GM21526 (cell line): ENCODE data around the gene MRPS34.

ENCODE experiments used
- ATAC-seq: cut with Tn5 transposase; IDR thresholded peaks from one replicate; pipeline ENCODE4 v1.9.1; 2021; ENCODE audit warnings: moderate library complexity; ENCODE audit not compliant: unreplicated experiment, low FRiP score

Gene MRPS34

GRCh38 chr16:1771188-1771863 lies 1.6 kb downstream of the MRPS34 start, which contains the start of gene NME3:
TSS of gene NME3 (minus strand) at chr16:1771543. CDS start at chr16:1771534, 9 bp downstream.
- no peak for ATAC-seq

DNA sequence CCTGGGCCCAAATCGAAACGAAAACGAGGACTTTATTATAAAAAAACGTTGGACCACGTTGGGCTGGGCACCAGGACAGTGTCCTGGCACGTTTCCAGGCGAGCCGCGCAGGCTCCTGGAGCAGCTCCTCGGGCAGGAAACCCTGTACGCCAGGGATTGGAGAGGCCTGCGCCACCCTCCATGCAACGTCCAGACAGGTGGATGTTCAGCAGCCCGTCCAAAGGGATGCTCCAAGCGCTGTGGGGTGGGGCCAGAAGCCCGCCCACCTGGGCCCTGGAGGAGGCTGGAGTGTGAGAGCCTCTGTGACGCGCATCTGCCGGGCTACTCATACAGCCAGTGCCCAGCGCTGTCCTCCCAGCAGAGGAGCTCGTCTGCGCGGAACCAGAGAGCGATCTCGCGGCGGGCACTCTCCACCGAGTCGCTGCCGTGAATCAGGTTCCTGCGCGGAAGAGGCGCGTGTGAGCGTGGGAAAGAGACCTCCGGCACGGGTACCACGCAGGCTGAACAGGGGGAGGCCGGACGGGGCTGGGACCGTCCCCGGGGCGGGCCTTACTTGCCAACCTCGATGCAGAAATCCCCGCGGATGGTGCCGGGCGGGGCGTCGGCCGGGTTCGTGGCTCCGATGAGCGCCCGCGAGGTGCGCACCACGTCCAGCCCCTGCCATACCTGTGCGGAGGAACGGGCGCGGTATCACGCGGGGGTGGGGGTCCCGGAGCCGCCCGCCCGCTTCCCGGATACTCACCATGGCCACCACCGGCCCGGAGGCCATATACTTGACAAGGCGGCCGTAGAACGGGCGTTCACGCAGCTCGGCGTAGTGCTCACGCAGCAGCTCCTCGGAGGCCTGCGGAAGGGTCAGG lies 2.4 kb downstream of the MRPS34 start:
- no peak for ATAC-seq

DNA sequence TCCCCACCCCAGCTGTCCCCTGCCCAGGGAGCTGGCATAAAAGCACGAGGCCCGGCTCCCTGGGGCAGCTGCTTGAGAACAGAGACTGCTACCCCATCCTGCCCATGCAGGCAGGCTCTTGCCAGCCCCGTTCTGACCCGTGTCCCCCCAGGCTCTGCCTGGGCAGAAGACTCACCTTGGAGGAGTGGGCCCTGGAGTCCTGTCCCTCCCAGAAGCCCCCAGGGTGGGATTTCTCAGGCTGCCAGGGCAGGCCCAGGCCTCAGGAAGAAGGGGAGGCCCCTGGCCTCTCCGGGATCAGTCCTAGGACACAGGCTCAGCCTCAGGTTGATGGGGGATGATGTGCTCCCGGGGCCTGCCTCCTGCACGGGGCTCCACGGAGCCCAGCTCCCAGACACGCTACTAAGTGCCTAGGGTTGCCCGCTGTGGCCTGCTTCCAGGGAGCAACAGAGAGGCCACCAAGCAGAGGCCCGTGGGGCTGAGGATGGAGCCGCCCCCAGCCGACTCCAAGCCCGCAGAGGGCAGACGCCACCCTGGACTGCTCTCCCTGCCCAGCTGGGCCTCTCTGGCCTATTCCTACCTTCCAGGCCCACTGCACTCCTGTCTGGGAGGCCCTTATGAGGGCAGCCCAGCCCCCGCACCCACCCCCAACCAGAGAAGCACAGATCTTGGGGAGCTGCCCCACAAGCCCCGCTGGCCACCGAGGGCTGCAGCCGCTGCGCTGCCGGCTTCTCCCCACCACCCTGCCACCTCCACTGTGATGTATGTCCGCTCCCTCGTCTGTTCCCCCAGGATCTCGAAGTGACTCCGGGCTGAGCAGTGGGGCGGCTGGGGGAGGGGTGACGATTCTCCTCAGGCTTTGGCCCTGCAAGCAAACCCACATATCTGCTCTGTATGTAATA lies 3.3 kb downstream of the MRPS34 start:
- ATAC-seq = no peak

DNA sequence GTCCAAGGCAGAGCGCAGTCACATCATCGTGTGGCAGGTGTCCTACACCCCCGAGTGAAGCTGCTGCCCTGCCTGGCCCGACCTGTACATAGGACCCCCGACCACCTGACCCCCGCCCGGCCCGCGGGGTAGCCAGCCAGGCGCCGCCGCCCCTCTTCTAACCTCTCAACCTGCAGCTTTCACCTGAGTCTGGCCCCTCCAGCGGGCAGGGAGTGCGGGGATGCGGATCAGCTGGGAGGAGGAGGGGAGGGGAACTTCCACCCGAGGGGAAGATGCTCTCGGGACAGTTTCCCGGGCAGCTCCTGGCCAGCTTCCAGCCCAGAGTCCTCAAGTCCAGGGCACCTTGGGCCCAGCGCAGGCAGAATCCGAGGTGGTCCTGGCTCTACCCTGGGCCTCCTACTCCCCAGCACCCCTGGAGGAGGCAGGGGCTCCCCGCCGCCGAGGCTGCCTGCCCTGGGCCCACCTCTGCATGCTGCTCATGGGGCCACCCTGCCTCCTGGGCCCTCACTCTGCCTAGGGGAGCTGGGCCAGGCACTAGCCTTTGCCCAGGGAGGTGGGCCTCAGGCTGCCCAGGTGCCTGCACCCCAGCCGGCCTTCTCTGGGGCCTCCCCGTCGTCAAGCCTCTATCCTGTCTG lies 4.0 kb downstream of the MRPS34 start:
- ATAC-seq = no peak

DNA sequence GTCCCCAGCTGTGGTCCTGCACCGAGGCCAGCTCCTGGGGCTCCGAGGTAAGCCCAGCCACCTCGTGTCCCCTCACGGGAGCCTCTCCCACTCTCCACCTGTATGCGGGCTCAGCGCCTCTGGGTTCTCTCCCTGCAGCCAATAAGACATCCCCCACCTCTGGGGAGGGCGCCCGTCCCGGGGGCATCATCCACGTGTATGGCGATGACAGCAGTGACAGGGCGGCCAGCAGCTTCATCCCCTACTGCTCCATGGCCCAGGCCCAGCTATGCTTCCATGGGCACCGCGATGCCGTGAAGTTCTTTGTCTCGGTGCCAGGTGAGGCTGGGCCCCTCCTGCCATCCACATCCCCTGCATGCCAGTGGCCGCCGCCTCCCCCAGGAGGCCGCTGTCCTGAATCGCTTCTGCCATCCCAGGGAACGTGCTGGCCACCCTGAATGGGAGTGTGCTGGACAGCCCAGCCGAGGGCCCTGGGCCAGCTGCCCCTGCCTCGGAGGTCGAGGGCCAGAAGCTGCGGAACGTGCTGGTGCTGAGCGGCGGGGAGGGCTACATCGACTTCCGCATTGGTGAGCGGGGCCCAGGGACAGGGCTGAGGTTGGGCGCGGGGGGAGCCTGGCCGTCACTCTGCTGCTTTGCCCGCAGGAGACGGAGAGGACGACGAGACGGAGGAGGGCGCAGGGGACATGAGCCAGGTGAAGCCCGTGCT lies 4.7 kb downstream of the MRPS34 start:
- ATAC-seq = no peak

- no peak for ATAC-seq
Observed at GRCh38 chr16:1767116-1767994, 5.6 kb downstream of the MRPS34 start.

GRCh38 chr16:1766701-1767100 lies 6.2 kb downstream of the MRPS34 start:
- no peak for ATAC-seq

DNA sequence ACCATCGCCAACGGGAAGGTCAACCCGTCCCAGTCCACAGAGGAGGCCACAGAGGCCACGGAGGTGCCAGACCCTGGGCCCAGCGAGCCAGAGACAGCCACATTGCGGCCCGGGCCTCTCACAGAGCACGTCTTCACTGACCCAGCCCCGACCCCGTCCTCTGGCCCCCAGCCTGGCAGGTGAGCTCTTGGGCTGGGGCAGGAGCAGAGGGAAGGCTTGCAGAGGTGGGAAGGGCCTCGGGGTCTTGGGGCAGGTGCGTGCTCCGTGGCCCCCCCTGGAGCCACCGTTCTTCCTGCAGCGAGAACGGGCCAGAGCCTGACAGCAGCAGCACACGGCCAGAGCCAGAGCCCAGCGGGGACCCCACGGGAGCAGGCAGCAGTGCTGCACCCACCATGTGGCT lies 6.7 kb downstream of the MRPS34 start:
- ATAC-seq = no peak

GRCh38 chr16:1765826-1766225 lies 7.1 kb downstream of the MRPS34 start:
- ATAC-seq = no peak

GRCh38 chr16:1764971-1765370 lies 8.0 kb downstream of the MRPS34 start:
- ATAC-seq = no peak

DNA sequence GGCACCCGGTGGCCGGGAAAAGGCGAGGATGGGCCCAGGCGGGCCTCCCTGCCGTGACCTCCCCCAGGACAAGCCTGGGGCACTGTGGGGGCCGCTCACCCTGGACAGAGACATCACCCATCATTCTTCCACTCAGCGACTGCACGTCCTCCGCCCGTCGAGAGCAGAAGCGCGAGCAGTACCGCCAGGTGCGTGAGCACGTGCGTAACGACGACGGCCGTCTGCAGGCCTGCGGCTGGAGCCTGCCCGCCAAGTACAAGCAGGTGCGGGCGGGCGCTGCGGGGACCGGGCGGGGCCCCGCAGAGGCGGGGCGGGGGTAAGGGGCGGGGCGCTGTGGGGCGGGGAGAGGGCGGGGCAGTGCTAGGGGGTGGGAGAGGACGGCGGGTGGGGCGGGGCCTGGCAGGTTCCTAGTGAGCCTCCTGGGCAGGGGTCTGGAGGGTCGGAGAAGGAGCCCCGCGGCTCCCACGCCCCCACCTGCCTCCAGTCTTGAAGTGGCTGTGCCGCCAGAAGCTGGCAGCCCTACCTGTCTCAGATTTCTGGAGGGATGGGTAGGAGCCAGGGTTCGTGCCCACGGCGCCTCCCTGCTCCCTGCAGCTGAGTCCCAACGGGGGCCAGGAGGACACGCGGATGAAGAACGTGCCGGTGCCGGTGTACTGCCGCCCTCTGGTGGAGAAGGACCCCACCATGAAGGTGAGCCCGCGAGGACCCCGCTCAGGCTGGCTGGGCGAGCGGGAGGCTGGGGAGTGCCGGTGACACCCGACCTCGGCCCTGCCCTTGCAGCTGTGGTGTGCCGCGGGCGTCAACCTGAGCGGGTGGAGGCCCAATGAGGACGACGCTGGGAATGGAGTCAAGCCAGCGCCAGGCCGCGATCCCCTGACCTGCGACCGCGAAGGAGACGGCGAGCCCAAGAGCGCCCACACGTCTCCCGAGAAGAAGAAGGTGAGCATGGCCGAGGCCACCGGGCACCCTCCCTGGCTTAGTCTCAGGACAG lies 9.1 kb downstream of the MRPS34 start:
- ATAC-seq = no peak

GRCh38 chr16:1762879-1763520 lies 9.9 kb downstream of the MRPS34 start:
- ATAC-seq = no peak

DNA sequence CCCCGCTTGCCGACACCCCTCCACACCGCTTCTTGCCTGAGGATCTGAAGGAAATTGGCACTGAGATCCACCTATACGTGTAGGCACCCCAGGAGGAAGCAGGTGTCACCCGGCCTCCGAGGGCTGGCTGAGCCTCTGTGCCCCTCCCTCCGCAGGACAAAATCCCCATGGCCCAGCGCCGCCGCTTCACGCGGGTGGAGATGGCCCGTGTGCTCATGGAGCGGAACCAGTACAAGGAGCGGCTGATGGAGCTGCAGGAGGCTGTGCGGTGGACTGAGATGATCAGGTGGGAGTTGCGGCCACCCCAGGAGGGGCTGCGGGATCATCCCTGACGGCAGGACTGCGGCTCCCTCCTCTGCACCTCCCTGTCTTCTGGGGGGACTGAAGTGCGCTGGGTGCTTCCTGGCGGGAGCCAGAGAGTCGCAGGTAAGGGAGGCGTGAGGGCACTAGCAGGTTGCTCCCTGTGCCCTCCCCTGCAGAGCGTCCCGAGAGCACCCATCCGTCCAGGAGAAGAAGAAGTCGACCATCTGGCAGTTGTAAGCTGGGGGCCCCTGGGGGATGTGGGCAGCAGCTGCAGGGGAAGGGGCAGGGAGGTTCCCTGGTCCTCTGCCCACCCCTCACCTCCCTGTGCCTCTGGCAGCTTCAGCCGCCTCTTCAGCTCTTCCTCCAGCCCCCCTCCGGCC lies 10.6 kb downstream of the MRPS34 start:
- ATAC-seq = no peak

- ATAC-seq = no peak
Observed at GRCh38 chr16:1761751-1762150, 11.2 kb downstream of the MRPS34 start.

GRCh38 chr16:1760911-1761310 lies 12.0 kb downstream of the MRPS34 start:
- ATAC-seq = no peak

DNA sequence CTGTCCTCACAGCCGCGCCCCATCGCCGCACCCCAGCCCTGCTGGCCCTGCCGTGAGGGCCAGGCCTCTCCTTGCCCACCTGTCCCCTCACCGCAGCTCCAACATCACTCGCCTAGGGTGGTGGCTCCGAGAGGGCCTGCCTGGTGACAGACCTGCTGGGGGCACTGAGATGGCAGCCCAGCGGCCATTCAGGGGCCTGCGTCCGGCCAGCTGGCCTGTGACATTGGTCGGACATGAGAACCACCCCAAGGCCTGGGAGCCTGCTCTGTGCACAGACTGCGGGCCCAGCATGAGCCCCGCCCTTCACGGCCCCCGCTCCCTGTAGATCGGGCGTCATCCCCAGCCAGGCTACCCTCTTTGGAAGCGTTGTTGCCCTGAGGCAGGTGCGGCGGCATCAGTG lies 13.4 kb downstream of the MRPS34 start:
- no peak for ATAC-seq

GRCh38 chr16:1758923-1759322 lies 14.0 kb downstream of the MRPS34 start:
- ATAC-seq = no peak
